ENCODE results near the gene LGMN.
"Not testable (repeated sequence)": the region's sequence is repeated elsewhere in the genome, so short reads cannot be mapped to it uniquely, and the experiment has no call there.

Gene LGMN

DNA sequence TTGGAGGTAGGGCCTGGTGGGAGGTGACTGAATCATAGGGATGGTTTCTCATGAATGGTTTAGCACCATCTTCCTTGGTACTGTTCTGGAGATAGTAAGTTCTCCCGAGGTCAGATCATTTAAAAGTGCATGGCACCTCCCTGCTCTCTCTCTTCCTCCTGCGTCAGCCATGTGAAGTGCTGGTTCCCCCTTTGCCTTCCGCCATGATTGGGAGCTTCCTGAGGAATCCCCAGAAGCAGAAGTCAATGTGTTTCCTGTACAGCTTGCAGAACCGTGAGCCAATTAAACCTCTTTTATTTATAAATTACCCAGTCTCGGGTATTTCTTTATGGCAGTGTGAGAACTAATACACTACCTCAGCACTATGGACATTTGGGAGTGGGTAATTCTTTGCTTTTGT lies 4.8 kb upstream of the LGMN start:
- Histone ChIP-seq H3K27me3 (ENCODE audit: insufficient read depth, low read length) (no peaks in the 10 kb centered on the region), H3K4me1 (ENCODE audit: insufficient read depth, low read length) (no peaks in the 10 kb centered on the region), H2AFZ (ENCODE audit: low read depth, low read length) (no peak overlapping the region), H3K36me3 (ENCODE audit: insufficient read depth, low read length) (no peaks in the 10 kb centered on the region), H3K9me3 (ENCODE audit: low read length) (no peaks in the 10 kb centered on the region), H3K4me3 (ENCODE audit: low read length) (no peak overlapping the region)

DNA sequence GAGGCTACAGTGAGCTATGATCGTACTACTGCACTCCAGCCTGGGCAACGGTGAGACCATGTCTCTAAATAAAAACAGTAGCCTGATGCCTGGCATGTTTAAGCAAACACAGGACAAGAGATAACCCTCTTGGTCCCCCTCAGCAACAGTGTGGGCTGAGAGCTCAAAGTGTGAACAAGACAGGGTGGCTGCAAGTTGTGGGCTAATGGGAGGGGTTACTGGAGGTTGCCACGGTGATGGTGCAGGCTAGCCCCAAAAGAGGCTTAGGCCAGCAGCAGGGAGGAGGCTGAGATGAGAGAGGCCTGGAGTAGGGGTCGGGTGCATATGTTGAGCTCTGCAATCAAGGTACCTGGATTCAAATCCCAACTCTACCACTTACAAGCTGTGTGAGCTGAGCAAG lies 3.4 kb upstream of the LGMN start:
- Histone ChIP-seq H3K36me3 (ENCODE audit: insufficient read depth, low read length) (no peaks in the 10 kb centered on the region), H3K9me3 (ENCODE audit: low read length) (no peaks in the 10 kb centered on the region), H2AFZ (ENCODE audit: low read depth, low read length) (no peak overlapping the region), H3K4me3 (ENCODE audit: low read length) (no peak overlapping the region), H3K27me3 (ENCODE audit: insufficient read depth, low read length) (no peaks in the 10 kb centered on the region), H3K4me1 (ENCODE audit: insufficient read depth, low read length) (peaks cover 8% of the 10 kb centered on the region)

DNA sequence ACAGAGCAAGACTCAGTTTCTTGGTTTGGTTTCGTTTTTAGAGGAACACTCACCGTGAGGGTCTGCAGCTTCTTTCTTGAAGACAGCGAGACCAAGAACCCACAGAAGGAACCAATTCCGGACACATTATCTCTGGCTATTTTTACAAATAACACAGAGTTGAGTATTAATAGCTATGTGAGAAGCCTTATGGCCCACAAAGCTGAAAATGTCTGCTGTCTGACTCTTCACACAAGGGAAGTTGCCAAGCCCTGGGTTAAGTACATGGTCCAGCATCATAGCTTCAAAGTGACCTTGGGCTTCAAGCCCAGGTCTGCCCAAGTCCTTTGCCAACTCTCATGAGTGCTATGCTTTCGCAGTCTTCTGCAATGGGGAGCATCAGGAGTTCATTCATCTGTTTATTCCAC lies 2.6 kb upstream of the LGMN start:
- Histone ChIP-seq H3K4me1 (ENCODE audit: insufficient read depth, low read length) (peaks cover 8% of the 10 kb centered on the region), H3K9me3 (ENCODE audit: low read length) (no peaks in the 10 kb centered on the region), H2AFZ (ENCODE audit: low read depth, low read length) (no peak overlapping the region), H3K36me3 (ENCODE audit: insufficient read depth, low read length) (no peaks in the 10 kb centered on the region), H3K4me3 (ENCODE audit: low read length) (no peak overlapping the region), H3K27me3 (ENCODE audit: insufficient read depth, low read length) (no peaks in the 10 kb centered on the region)

DNA sequence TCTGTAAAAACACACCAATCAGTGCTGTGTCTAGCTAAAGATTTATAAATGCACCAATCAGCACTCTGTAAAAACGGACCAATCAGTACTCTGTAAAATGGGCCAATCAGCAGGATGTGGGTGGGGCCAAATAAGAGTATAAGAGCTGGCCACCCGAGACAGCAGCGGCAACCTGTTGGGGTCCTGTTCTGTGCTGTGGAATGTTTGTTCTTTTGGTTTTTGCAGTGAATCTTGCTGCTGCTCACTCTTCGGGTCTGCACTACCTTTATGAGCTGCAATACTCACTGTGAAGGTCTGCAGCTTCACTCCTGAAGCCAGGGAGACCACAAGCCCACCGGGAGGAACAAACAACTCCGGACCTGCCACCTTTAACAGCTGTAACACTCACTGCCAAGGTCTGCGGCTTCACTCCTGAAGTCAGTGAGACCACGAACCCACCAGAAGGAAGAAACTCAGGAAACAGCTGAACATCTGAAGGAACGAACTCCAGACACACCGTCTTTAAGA lies 1.8 kb upstream of the LGMN start:
- not testable (repeated sequence) for H3K36me3 ChIP-seq (ENCODE audit: insufficient read depth, low read length); H3K4me3 ChIP-seq (ENCODE audit: low read length); H3K27me3 ChIP-seq (ENCODE audit: insufficient read depth, low read length); H3K9me3 ChIP-seq (ENCODE audit: low read length); H3K4me1 ChIP-seq (ENCODE audit: insufficient read depth, low read length); H2AFZ ChIP-seq (ENCODE audit: low read depth, low read length)

GRCh38 chr14:92747701-92748258 lies 647 bp downstream of the LGMN start:
- Histone ChIP-seq H3K27me3 (ENCODE audit: insufficient read depth, low read length) (no peaks in the 10 kb centered on the region), H2AFZ (ENCODE audit: low read depth, low read length) (peak overlapping the region; percentile 73), H3K4me3 (ENCODE audit: low read length) (peak overlapping the region; percentile 92), H3K4me1 (ENCODE audit: insufficient read depth, low read length) (peaks cover 8% of the 10 kb centered on the region), H3K9me3 (ENCODE audit: low read length) (no peaks in the 10 kb centered on the region), H3K36me3 (ENCODE audit: insufficient read depth, low read length) (no peaks in the 10 kb centered on the region)

DNA sequence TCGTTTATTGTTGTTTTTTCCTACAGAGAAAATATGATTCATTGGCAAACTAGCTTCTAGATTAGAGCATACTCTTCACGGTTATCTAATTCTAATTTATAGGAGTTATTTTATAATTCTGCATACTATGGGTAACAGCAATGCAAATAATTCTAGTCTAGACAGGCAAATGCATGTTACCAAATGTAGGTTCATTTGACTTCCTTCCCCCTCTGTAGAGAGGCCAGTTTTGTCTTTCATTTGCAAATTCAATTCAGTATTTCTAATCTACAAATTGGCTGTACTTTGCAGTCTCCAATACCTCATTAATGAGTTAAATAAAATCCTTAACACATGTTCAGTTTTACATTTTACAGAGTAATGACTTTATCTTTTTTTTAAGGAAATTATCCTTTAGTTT lies 4.2 kb downstream of the LGMN start:
- Histone ChIP-seq H3K36me3 (ENCODE audit: insufficient read depth, low read length) (peaks cover 10% of the 10 kb centered on the region), H3K27me3 (ENCODE audit: insufficient read depth, low read length) (no peaks in the 10 kb centered on the region), H3K4me3 (ENCODE audit: low read length) (no peak overlapping the region), H2AFZ (ENCODE audit: low read depth, low read length) (no peak overlapping the region), H3K9me3 (ENCODE audit: low read length) (no peaks in the 10 kb centered on the region), H3K4me1 (ENCODE audit: insufficient read depth, low read length) (peaks cover 8% of the 10 kb centered on the region)

- Histone ChIP-seq H3K36me3 (ENCODE audit: insufficient read depth, low read length) (peaks cover 10% of the 10 kb centered on the region), H2AFZ (ENCODE audit: low read depth, low read length) (no peak overlapping the region), H3K9me3 (ENCODE audit: low read length) (no peaks in the 10 kb centered on the region), H3K27me3 (ENCODE audit: insufficient read depth, low read length) (no peaks in the 10 kb centered on the region), H3K4me3 (ENCODE audit: low read length) (no peak overlapping the region), H3K4me1 (ENCODE audit: insufficient read depth, low read length) (no peaks in the 10 kb centered on the region)
These were observed 8.0 kb downstream of the LGMN start for GRCh38 chr14:92740440-92740839.

GRCh38 chr14:92737619-92738188 lies 10.7 kb downstream of the LGMN start:
- Histone ChIP-seq H3K9me3 (ENCODE audit: low read length) (peaks cover under 1% of the 10 kb centered on the region), H3K4me1 (ENCODE audit: insufficient read depth, low read length) (no peaks in the 10 kb centered on the region), H3K27me3 (ENCODE audit: insufficient read depth, low read length) (no peaks in the 10 kb centered on the region), H3K4me3 (ENCODE audit: low read length) (no peak overlapping the region), H3K36me3 (ENCODE audit: insufficient read depth, low read length) (peaks cover 11% of the 10 kb centered on the region), H2AFZ (ENCODE audit: low read depth, low read length) (no peak overlapping the region)

DNA sequence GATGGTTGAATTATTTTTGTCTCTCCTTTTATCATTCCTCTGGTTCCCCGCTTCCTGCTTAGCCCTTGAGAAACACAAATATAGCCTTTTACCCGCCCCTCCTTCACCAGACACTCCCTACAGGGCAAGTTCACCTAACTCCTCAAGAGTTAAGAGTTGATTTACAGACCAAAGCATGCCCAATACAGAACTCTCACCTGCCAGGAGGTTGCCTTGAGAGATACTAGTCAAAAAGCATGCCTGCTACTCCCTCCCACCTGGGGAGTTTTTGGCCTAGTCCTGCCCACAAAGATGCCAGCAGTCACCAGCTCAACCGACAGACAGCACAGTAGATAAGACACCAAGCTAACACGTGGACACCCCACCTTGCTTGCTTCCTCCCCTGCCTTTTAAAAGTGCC lies 11.2 kb downstream of the LGMN start:
- no peak overlapping the region for H2AFZ ChIP-seq (ENCODE audit: low read depth, low read length)
- H3K36me3 ChIP-seq (ENCODE audit: insufficient read depth, low read length) = peaks cover 13% of the 10 kb centered on the region
- H3K27me3 ChIP-seq (ENCODE audit: insufficient read depth, low read length) = no peaks in the 10 kb centered on the region
- no peak overlapping the region for H3K4me3 ChIP-seq (ENCODE audit: low read length)
- H3K4me1 ChIP-seq (ENCODE audit: insufficient read depth, low read length) = no peaks in the 10 kb centered on the region
- peaks cover 4% of the 10 kb centered on the region for H3K9me3 ChIP-seq (ENCODE audit: low read length)

GRCh38 chr14:92735344-92735743 lies 13.1 kb downstream of the LGMN start:
- peaks cover 13% of the 10 kb centered on the region for H3K9me3 ChIP-seq (ENCODE audit: low read length)
- H3K27me3 ChIP-seq (ENCODE audit: insufficient read depth, low read length) = no peaks in the 10 kb centered on the region
- no peak overlapping the region for H2AFZ ChIP-seq (ENCODE audit: low read depth, low read length)
- peaks cover 22% of the 10 kb centered on the region for H3K36me3 ChIP-seq (ENCODE audit: insufficient read depth, low read length)
- no peak overlapping the region for H3K4me3 ChIP-seq (ENCODE audit: low read length)
- no peaks in the 10 kb centered on the region for H3K4me1 ChIP-seq (ENCODE audit: insufficient read depth, low read length)

- Histone ChIP-seq H3K4me1 (ENCODE audit: insufficient read depth, low read length) (no peaks in the 10 kb centered on the region), H2AFZ (ENCODE audit: low read depth, low read length) (no peak overlapping the region), H3K36me3 (ENCODE audit: insufficient read depth, low read length) (peaks cover 19% of the 10 kb centered on the region), H3K4me3 (ENCODE audit: low read length) (no peak overlapping the region), H3K27me3 (ENCODE audit: insufficient read depth, low read length) (no peaks in the 10 kb centered on the region), H3K9me3 (ENCODE audit: low read length) (peaks cover 13% of the 10 kb centered on the region)
These were observed 13.8 kb downstream of the LGMN start for GRCh38 chr14:92734618-92735017.

DNA sequence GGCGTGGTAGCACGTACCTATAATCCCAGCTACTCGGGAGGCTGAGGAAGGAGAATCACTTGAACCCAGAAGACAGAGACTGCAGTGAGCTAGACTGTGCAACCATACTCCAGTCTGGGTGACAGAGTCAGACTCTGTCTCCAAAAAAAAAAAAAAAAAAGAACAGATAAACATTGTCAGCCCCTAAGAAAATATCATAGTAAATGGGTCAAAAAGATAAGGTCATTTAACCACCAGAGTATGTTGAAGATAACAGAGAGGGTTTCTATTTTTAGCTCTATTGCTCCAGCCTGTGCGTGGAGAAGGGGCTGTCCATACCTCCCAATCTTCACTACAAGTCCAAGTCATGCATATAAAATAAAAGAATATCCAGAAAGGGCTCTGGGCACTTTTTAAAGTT lies 15.4 kb downstream of the LGMN start:
- Histone ChIP-seq H3K4me3 (ENCODE audit: low read length) (no peak overlapping the region), H2AFZ (ENCODE audit: low read depth, low read length) (no peak overlapping the region), H3K36me3 (ENCODE audit: insufficient read depth, low read length) (peaks cover 19% of the 10 kb centered on the region), H3K27me3 (ENCODE audit: insufficient read depth, low read length) (no peaks in the 10 kb centered on the region), H3K9me3 (ENCODE audit: low read length) (peaks cover 13% of the 10 kb centered on the region), H3K4me1 (ENCODE audit: insufficient read depth, low read length) (no peaks in the 10 kb centered on the region)

- H3K27me3 ChIP-seq (ENCODE audit: insufficient read depth, low read length) = no peaks in the 10 kb centered on the region
- H3K4me1 ChIP-seq (ENCODE audit: insufficient read depth, low read length) = no peaks in the 10 kb centered on the region
- peaks cover 13% of the 10 kb centered on the region for H3K9me3 ChIP-seq (ENCODE audit: low read length)
These were observed 16.8 kb downstream of the LGMN start for GRCh38 chr14:92731622-92732115.

More at GRCh38 chr14:92731622-92732115, 16.8 kb downstream of the LGMN start:
- Histone ChIP-seq H3K36me3 (ENCODE audit: insufficient read depth, low read length) (peaks cover 19% of the 10 kb centered on the region), H2AFZ (ENCODE audit: low read depth, low read length) (no peak overlapping the region), H3K4me3 (ENCODE audit: low read length) (no peak overlapping the region)

All from neuron (in vitro differentiated cells).